GM23338 (cell line): ENCODE measurements around the gene DUOX1. TPM values are rescaled to one million over a fixed set of nuclear protein-coding genes. Genes with fewer than 3 reads are reported as not detected.

ENCODE experiments used
- ATAC-seq: fragments of 200-7000 bp; cut with Tn5 transposase; 3 replicates; pipeline ENCODE4 v1.9.1; 2020
- DNase-seq: peaks from one replicate; pipeline ENCODE4 v3.0.0-alpha.2; 2015; ENCODE audit warnings: low spot score
- H2AFZ ChIP-seq: fragments of 200-600 bp; sonication (generic); 2 replicates; pipeline ENCODE4 v1.8.0; 2016; ENCODE audit warnings: antibody characterized with exemption, mild to moderate bottlenecking, moderate library complexity
- H3F3A ChIP-seq: fragments of 200-600 bp; sonication (generic); replicated peaks from 2 replicates; pipeline ENCODE4 v1.8.0; 2017; ENCODE audit warnings: antibody characterized with exemption, mixed run types, low read depth
- H3K27ac ChIP-seq: fragments of 200-600 bp; sonication (generic); 2 replicates; pipeline ENCODE4 v1.6.1; 2016; ENCODE audit warnings: low read depth
- H3K27me3 ChIP-seq: fragments of 200-600 bp; sonication (generic); 2 replicates; pipeline ENCODE4 v1.8.0; 2016; ENCODE audit warnings: mild to moderate bottlenecking, mixed run types, moderate library complexity; ENCODE audit not compliant: insufficient read depth
- H3K36me3 ChIP-seq: fragments of 200-600 bp; sonication (generic); 2 replicates; pipeline ENCODE4 v1.8.0; 2016; ENCODE audit warnings: mild to moderate bottlenecking; ENCODE audit not compliant: insufficient read depth
- H3K4me1 ChIP-seq: fragments of 200-600 bp; sonication (generic); 2 replicates; pipeline ENCODE4 v1.8.0; 2016; ENCODE audit warnings: mild to moderate bottlenecking, moderate library complexity; ENCODE audit not compliant: insufficient read depth
- H3K4me2 ChIP-seq: fragments of 200-600 bp; sonication (generic); 2 replicates; pipeline ENCODE4 v1.7.1; 2017; ENCODE audit warnings: mixed run types
- H3K4me3 ChIP-seq: fragments of 200-600 bp; sonication (generic); 2 replicates; pipeline ENCODE4 v1.6.1; 2016; ENCODE audit warnings: mixed run types
- H3K79me2 ChIP-seq: fragments of 200-600 bp; sonication (generic); replicated peaks from 2 replicates; pipeline ENCODE4 v1.8.0; 2017; ENCODE audit warnings: mild to moderate bottlenecking; ENCODE audit not compliant: insufficient read depth
- H3K9me2 ChIP-seq: fragments of 200-600 bp; sonication (generic); 2 replicates; pipeline ENCODE4 v1.8.0; 2017; ENCODE audit not compliant: insufficient read depth
- H4K20me1 ChIP-seq: fragments of 200-600 bp; sonication (generic); replicated peaks from 2 replicates; pipeline ENCODE4 v1.8.0; 2017; ENCODE audit warnings: mild to moderate bottlenecking; ENCODE audit not compliant: insufficient read depth
- H3K27ac Mint-ChIP-seq: 2 replicates; pipeline ENCODE4 v1.8.0; 2020; ENCODE audit warnings: inconsistent platforms, mild to moderate bottlenecking, moderate library complexity, mixed read lengths
- H3K27me3 Mint-ChIP-seq: 3 replicates; pipeline ENCODE4 v1.8.0; 2022; ENCODE audit warnings: low read depth, mild to moderate bottlenecking, moderate library complexity, mixed read lengths, inconsistent platforms; ENCODE audit not compliant: insufficient read depth, poor library complexity
- H3K36me3 Mint-ChIP-seq: 3 replicates; pipeline ENCODE4 v1.8.0; 2021; ENCODE audit warnings: low read depth, mild to moderate bottlenecking, inconsistent platforms, moderate library complexity, mixed read lengths
- H3K4me1 Mint-ChIP-seq: 3 replicates; pipeline ENCODE4 v1.8.0; 2020; ENCODE audit warnings: mild to moderate bottlenecking, inconsistent platforms, mixed read lengths
- H3K4me3 Mint-ChIP-seq: 3 replicates; pipeline ENCODE4 v1.8.0; 2021; ENCODE audit warnings: moderate library complexity, mild to moderate bottlenecking, inconsistent platforms, mixed read lengths
- H3K9me3 Mint-ChIP-seq: 3 replicates; pipeline ENCODE4 v1.8.0; 2020; ENCODE audit warnings: moderate library complexity, mild to moderate bottlenecking, inconsistent platforms, mixed read lengths
- CREB1 ChIP-seq: fragments of 250-450 bp; sonication (Bioruptor Pico); IDR thresholded peaks from 2 replicates; pipeline ENCODE4 v1.5.0; 2020; ENCODE audit warnings: low read depth, mild to moderate bottlenecking, moderate library complexity
- EZH2 ChIP-seq: fragments of 200-600 bp; sonication (generic); IDR thresholded peaks from one replicate; pipeline ENCODE4 v1.8.0; 2017; ENCODE audit warnings: antibody characterized with exemption, mild to moderate bottlenecking, low read depth; ENCODE audit not compliant: unreplicated experiment
- EZH2phosphoT487 ChIP-seq: fragments of 200-600 bp; sonication (generic); IDR thresholded peaks from one replicate; pipeline ENCODE4 v1.8.1; 2018; ENCODE audit warnings: antibody characterized with exemption; ENCODE audit not compliant: unreplicated experiment
- POLR2AphosphoS5 ChIP-seq: IDR thresholded peaks from 2 replicates; pipeline ENCODE4 v1.6.1; 2016; ENCODE audit warnings: antibody characterized with exemption, low read depth
- REST ChIP-seq: IDR thresholded peaks from one replicate; pipeline ENCODE4 v1.6.1; 2018; ENCODE audit warnings: antibody characterized with exemption; ENCODE audit not compliant: unreplicated experiment
- polyA plus RNA-seq: library from polyadenylated mRNA; unstranded; fragments of >200 nt; fragmentation: Nextera tagmentation; extraction: Ambion mirVana; gene quantifications from 2 replicates; pipeline ENCODE4 v1.2.1, GENCODE V29; 2016
- total RNA-seq: library from RNA; depleted of rRNA; stranded (reverse); fragments of >200 nt; shearing (Covaris generic); gene quantifications from 2 replicates; pipeline ENCODE4 v1.2.3, GENCODE V29; 2014

Gene DUOX1
- total and polyA plus RNA-seq, 2 experiments from 2014 or later = 0.69 to 0.73 TPM

GRCh38 chr15:45187894-45188830 lies 58.4 kb downstream of the DUOX1 start, which contains the start of gene SHF:
TSS of gene SHF (minus strand) at chr15:45187966. CDS start at chr15:45187951, 15 bp downstream.
- Histone ChIP-seq H3K79me2 (peaks cover 20% of the 10 kb centered on the region), H3F3A (no peaks in the 10 kb centered on the region), H3K27ac (no peak within 1 kb of the TSS), H4K20me1 (peaks cover 8% of the 10 kb centered on the region; the same call in 1 of the 2 replicates), H2AFZ (peak within 1 kb of the TSS; percentile 99), H3K36me3 (no peaks in the 10 kb centered on the region), H3K27me3 (peaks cover 48% of the 10 kb centered on the region), H3K9me2 (0 out of 2 replicates have a peak, but pooled peaks cover 3% of the 10 kb centered on the region), H3K4me1 (peaks cover 29% of the 10 kb centered on the region), H3K4me2 (peak within 1 kb of the TSS; percentile 95), H3K4me3 (peak within 1 kb of the TSS; percentile 86)
- ATAC-seq = peak; percentile 68
- Mint-ChIP-seq H3K9me3 (peaks cover 3% of the 10 kb centered on the region; the same call in 2 of the 3 replicates), H3K4me1 (peaks cover 40% of the 10 kb centered on the region), H3K27me3 (peaks cover 32% of the 10 kb centered on the region), H3K36me3 (no peaks in the 10 kb centered on the region; the same call in 2 of the 3 replicates), H3K4me3 (peak within 1 kb of the TSS; percentile 95), H3K27ac (peak within 1 kb of the TSS; percentile 59; the same call in 1 of the 2 replicates)
- TF ChIP-seq POLR2AphosphoS5 (peak; percentile 74), REST (no peak)
- peak; percentile 75 for DNase-seq

- Mint-ChIP-seq H3K36me3 (no peaks in the 10 kb centered on the region), H3K27ac (no peak overlapping the region; the same call in 1 of the 2 replicates), H3K9me3 (no peaks in the 10 kb centered on the region)
Measured at GRCh38 chr15:45197512-45197911, 67.7 kb downstream of the DUOX1 start.

More at GRCh38 chr15:45197512-45197911, 67.7 kb downstream of the DUOX1 start:
- H3K27ac ChIP-seq = no peak overlapping the region
- H3K4me3 ChIP-seq = peak overlapping the region; percentile 96
- no peak for ATAC-seq
- H3K4me3 Mint-ChIP-seq = no peak overlapping the region; the same call in 2 of the 3 replicates
- peak overlapping the region; percentile 48; the same call in 1 of the 2 replicates for H2AFZ ChIP-seq
- H3K27me3 ChIP-seq = no peaks in the 10 kb centered on the region; the same call in 1 of the 2 replicates
- H3K4me1 ChIP-seq = no peaks in the 10 kb centered on the region
- H3K27me3 Mint-ChIP-seq = peaks cover 17% of the 10 kb centered on the region
- H3K9me2 ChIP-seq = no peaks in the 10 kb centered on the region
- no peaks in the 10 kb centered on the region for H3F3A ChIP-seq
- no peaks in the 10 kb centered on the region for H3K79me2 ChIP-seq
- no peaks in the 10 kb centered on the region for H4K20me1 ChIP-seq
- H3K4me2 ChIP-seq = peak overlapping the region; percentile 48
- TF ChIP-seq CREB1 (CRISPR knock-in tag) (no peak), EZH2 (no peak), EZH2phosphoT487 (no peak), POLR2AphosphoS5 (no peak), REST (no peak)
- no peak for DNase-seq
- no peaks in the 10 kb centered on the region for H3K36me3 ChIP-seq
- peaks cover 8% of the 10 kb centered on the region for H3K4me1 Mint-ChIP-seq
